K562 (cell line): ENCODE data around the gene CLDN7. TPM values are rescaled to one million over a fixed set of nuclear protein-coding genes. Genes with fewer than 3 reads are reported as not detected.

Experiments
- HEY1 ChIP-seq: fragments of 250-450 bp; sonication (Bioruptor Pico); IDR thresholded peaks from 2 replicates; pipeline ENCODE4 v1.5.0; 2020; ENCODE audit warnings: mild to moderate bottlenecking, moderate library complexity, borderline replicate concordance
- HNRNPH1 ChIP-seq: fragments of 200-400 bp; formaldehyde crosslinking; optimal IDR thresholded peaks from 2 replicates; pipeline ENCODE3; 2017; ENCODE audit warnings: low read depth, mild to moderate bottlenecking, low read length, moderate library complexity
- ILF3 ChIP-seq: fragments of 450-650 bp; IDR thresholded peaks from 2 replicates; pipeline ENCODE4 v1.6.1; 2018; ENCODE audit warnings: antibody characterized with exemption, mild to moderate bottlenecking, moderate library complexity, borderline replicate concordance
- NCOA6 ChIP-seq: fragments of 450-650 bp; IDR thresholded peaks from 2 replicates; pipeline ENCODE4 v1.6.1; 2017; ENCODE audit warnings: mild to moderate bottlenecking
- NFE2 ChIP-seq: IDR thresholded peaks from 2 replicates; pipeline ENCODE4 v1.6.1; 2014; ENCODE audit warnings: antibody characterized with exemption, low read depth
- PHB2 ChIP-seq: fragments of 450-650 bp; IDR thresholded peaks from 2 replicates; pipeline ENCODE4 v1.6.1; 2017; ENCODE audit warnings: low read depth
- POLR2AphosphoS5 ChIP-seq: IDR thresholded peaks from 2 replicates; pipeline ENCODE4 v1.6.1; 2011; ENCODE audit warnings: mild to moderate bottlenecking, low read depth, low read length, moderate library complexity; ENCODE audit not compliant: control insufficient read depth, insufficient read depth
- POLR2H ChIP-seq: IDR thresholded peaks from 2 replicates; pipeline ENCODE4 v1.6.1; 2016; ENCODE audit warnings: missing genetic modification characterization, low read depth, mild to moderate bottlenecking, control low read depth, missing compliant biosample characterization, moderate library complexity
- POLR3A ChIP-seq: IDR thresholded peaks from 2 replicates; pipeline ENCODE4 v1.6.1; 2011; ENCODE audit warnings: borderline replicate concordance, mild to moderate bottlenecking, moderate library complexity; ENCODE audit not compliant: insufficient read length, insufficient read depth; ENCODE audit errors: extremely low read depth
- PRPF4 ChIP-seq: fragments of 200-400 bp; formaldehyde crosslinking; IDR thresholded peaks from one replicate; pipeline ENCODE4 v1.6.1; 2017; ENCODE audit warnings: low read length, low read depth, mild to moderate bottlenecking; ENCODE audit not compliant: insufficient read depth, poor library complexity, severe bottlenecking
- TFAM ChIP-seq: fragments of 250-450 bp; sonication (Bioruptor Pico); conservative IDR thresholded peaks from 2 replicates; pipeline ENCODE4 v1.5.0; 2021; ENCODE audit warnings: mild to moderate bottlenecking, moderate library complexity
- ZKSCAN3 ChIP-seq: fragments of 250-450 bp; sonication (Bioruptor Pico); IDR thresholded peaks from 2 replicates; pipeline ENCODE4 v1.4.0; 2020
- ZNF133 ChIP-seq: fragments of 250-450 bp; sonication (Bioruptor Pico); IDR thresholded peaks from 2 replicates; pipeline ENCODE4 v1.4.0; 2020; ENCODE audit warnings: mild to moderate bottlenecking
- ZNF174 ChIP-seq: fragments of 250-450 bp; sonication (Bioruptor Pico); IDR thresholded peaks from 2 replicates; pipeline ENCODE4 v1.4.0; 2020; ENCODE audit warnings: mild to moderate bottlenecking
- ZNF239 ChIP-seq: fragments of 250-450 bp; sonication (Bioruptor Pico); IDR thresholded peaks from 2 replicates; pipeline ENCODE4 v1.4.0; 2020; ENCODE audit warnings: mild to moderate bottlenecking
- ZNF512 ChIP-seq: IDR thresholded peaks from 2 replicates; pipeline ENCODE4 v1.6.1; 2016; ENCODE audit warnings: missing genetic modification characterization, missing compliant biosample characterization
- polyA plus RNA-seq, 8 experiments: library from polyadenylated mRNA; depleted of rRNA in 4 of 8; stranded (reverse) in 5 of 8; unstranded in 3 of 8; fragments of >200 nt; fragmentation: Nextera tagmentation in 2 of 8; fragmentation: Illumina TruSeq in 1 of 8; extraction: Ambion mirVana in 2 of 8; extraction: Trizol in 1 of 8; gene quantifications; 2 replicates each; pipeline versions ENCODE4 v1.2.1 to v1.2.3, GENCODE V29; 2011 to 2014; ENCODE audit warnings: inconsistent platforms in 1 of 8, missing spikeins in 1 of 8
- total RNA-seq, 7 experiments: library from RNA; depleted of rRNA in 6 of 7; stranded (reverse); fragments of >200 nt in 6 of 7; fragmentation: Illumina TruSeq in 2 of 7; extraction: Trizol in 2 of 7; gene quantifications; 2 replicates each; pipeline versions ENCODE4 v1.2.1 to v1.2.3, GENCODE V29; 2011 to 2021; ENCODE audit warnings: low replicate concordance in 1 of 7
- TF ChIP-seq, protein P1 (sequence below), 2 experiments: fragments of 200-800 bp in 1 of 2; sonication (Bioruptor generic) in 1 of 2; sonication (generic) in 1 of 2; formaldehyde crosslinking in 1 of 2; IDR thresholded peaks in 1 of 2; conservative IDR thresholded peaks in 1 of 2; 2 replicates each; pipeline versions ENCODE4 v1.5.0 to v1.6.1; 2016 to 2020; ENCODE audit warnings: missing compliant biosample characterization in 1 of 2, missing genetic modification characterization in 1 of 2, missing genetic modification reagents in 1 of 2

Gene CLDN7
- total and polyA plus RNA-seq, 9 of the 15 experiments (the other 6 are each of a cell fraction or from before 2014, with no cell fraction given): 2.2 to 14.5 (median 7.6) TPM

GRCh38 chr17:7234083-7234951 is 28.0 kb downstream of the CLDN7 start, which contains the start of gene DVL2 (continued):
- TF ChIP-seq, protein P1, sequence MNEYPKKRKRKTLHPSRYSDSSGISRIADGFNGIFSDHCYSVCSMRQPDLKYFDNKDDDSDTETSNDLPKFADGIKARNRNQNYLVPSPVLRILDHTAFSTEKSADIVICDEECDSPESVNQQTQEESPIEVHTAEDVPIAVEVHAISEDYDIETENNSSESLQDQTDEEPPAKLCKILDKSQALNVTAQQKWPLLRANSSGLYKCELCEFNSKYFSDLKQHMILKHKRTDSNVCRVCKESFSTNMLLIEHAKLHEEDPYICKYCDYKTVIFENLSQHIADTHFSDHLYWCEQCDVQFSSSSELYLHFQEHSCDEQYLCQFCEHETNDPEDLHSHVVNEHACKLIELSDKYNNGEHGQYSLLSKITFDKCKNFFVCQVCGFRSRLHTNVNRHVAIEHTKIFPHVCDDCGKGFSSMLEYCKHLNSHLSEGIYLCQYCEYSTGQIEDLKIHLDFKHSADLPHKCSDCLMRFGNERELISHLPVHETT (CRISPR knock-in tag; conservative IDR thresholded peaks at IDR 0.05 in 1 of 2, IDR thresholded peaks at IDR 0.05 in 1 of 2): peak in 1 of 2 experiments; percentile 97; a peak in 2 of 4 replicates
- TF ChIP-seq PHB2: no peak
- TF ChIP-seq NFE2: no peak
- TF ChIP-seq ZNF239 (CRISPR knock-in tag): no peak
- no peak for TF ChIP-seq ZNF512 (tag)
- no peak for TF ChIP-seq NCOA6
- TF ChIP-seq PRPF4: no peak
- no peak for TF ChIP-seq TFAM
- no peak for TF ChIP-seq ZNF174 (CRISPR knock-in tag)
- TF ChIP-seq HNRNPH1: no peak
- peak; percentile 71 for TF ChIP-seq POLR2H (tag)
- TF ChIP-seq HEY1 (CRISPR knock-in tag): peak; percentile 14; the same call in 1 of the 2 replicates
- TF ChIP-seq ZNF133 (CRISPR knock-in tag): no peak
- TF ChIP-seq ZKSCAN3 (CRISPR knock-in tag): no peak
- peak; percentile 76 for TF ChIP-seq POLR2AphosphoS5
- peak; percentile 98 for TF ChIP-seq ILF3
- TF ChIP-seq POLR3A: no peak
